GM23338 (cell line): ENCODE data around the gene KDELR1. TPM values are rescaled to one million over a fixed set of nuclear protein-coding genes. Genes with fewer than 3 reads are reported as not detected.

Source experiments
- ATAC-seq: fragments of 200-7000 bp; cut with Tn5 transposase; 3 replicates; pipeline ENCODE4 v1.9.1; 2020
- DNase-seq: peaks from one replicate; pipeline ENCODE4 v3.0.0-alpha.2; 2015; ENCODE audit warnings: low spot score
- H2AFZ ChIP-seq: fragments of 200-600 bp; sonication (generic); 2 replicates; pipeline ENCODE4 v1.8.0; 2016; ENCODE audit warnings: antibody characterized with exemption, mild to moderate bottlenecking, moderate library complexity
- H3F3A ChIP-seq: fragments of 200-600 bp; sonication (generic); replicated peaks from 2 replicates; pipeline ENCODE4 v1.8.0; 2017; ENCODE audit warnings: antibody characterized with exemption, mixed run types, low read depth
- H3K27ac ChIP-seq: fragments of 200-600 bp; sonication (generic); 2 replicates; pipeline ENCODE4 v1.6.1; 2016; ENCODE audit warnings: low read depth
- H3K27me3 ChIP-seq: fragments of 200-600 bp; sonication (generic); 2 replicates; pipeline ENCODE4 v1.8.0; 2016; ENCODE audit warnings: mild to moderate bottlenecking, mixed run types, moderate library complexity; ENCODE audit not compliant: insufficient read depth
- H3K36me3 ChIP-seq: fragments of 200-600 bp; sonication (generic); 2 replicates; pipeline ENCODE4 v1.8.0; 2016; ENCODE audit warnings: mild to moderate bottlenecking; ENCODE audit not compliant: insufficient read depth
- H3K4me1 ChIP-seq: fragments of 200-600 bp; sonication (generic); 2 replicates; pipeline ENCODE4 v1.8.0; 2016; ENCODE audit warnings: mild to moderate bottlenecking, moderate library complexity; ENCODE audit not compliant: insufficient read depth
- H3K4me2 ChIP-seq: fragments of 200-600 bp; sonication (generic); 2 replicates; pipeline ENCODE4 v1.7.1; 2017; ENCODE audit warnings: mixed run types
- H3K4me3 ChIP-seq: fragments of 200-600 bp; sonication (generic); 2 replicates; pipeline ENCODE4 v1.6.1; 2016; ENCODE audit warnings: mixed run types
- H3K79me2 ChIP-seq: fragments of 200-600 bp; sonication (generic); replicated peaks from 2 replicates; pipeline ENCODE4 v1.8.0; 2017; ENCODE audit warnings: mild to moderate bottlenecking; ENCODE audit not compliant: insufficient read depth
- H3K9me2 ChIP-seq: fragments of 200-600 bp; sonication (generic); 2 replicates; pipeline ENCODE4 v1.8.0; 2017; ENCODE audit not compliant: insufficient read depth
- H4K20me1 ChIP-seq: fragments of 200-600 bp; sonication (generic); replicated peaks from 2 replicates; pipeline ENCODE4 v1.8.0; 2017; ENCODE audit warnings: mild to moderate bottlenecking; ENCODE audit not compliant: insufficient read depth
- H3K27ac Mint-ChIP-seq: 2 replicates; pipeline ENCODE4 v1.8.0; 2020; ENCODE audit warnings: inconsistent platforms, mild to moderate bottlenecking, moderate library complexity, mixed read lengths
- H3K27me3 Mint-ChIP-seq: 3 replicates; pipeline ENCODE4 v1.8.0; 2022; ENCODE audit warnings: low read depth, mild to moderate bottlenecking, moderate library complexity, mixed read lengths, inconsistent platforms; ENCODE audit not compliant: insufficient read depth, poor library complexity
- H3K36me3 Mint-ChIP-seq: 3 replicates; pipeline ENCODE4 v1.8.0; 2021; ENCODE audit warnings: low read depth, mild to moderate bottlenecking, inconsistent platforms, moderate library complexity, mixed read lengths
- H3K4me1 Mint-ChIP-seq: 3 replicates; pipeline ENCODE4 v1.8.0; 2020; ENCODE audit warnings: mild to moderate bottlenecking, inconsistent platforms, mixed read lengths
- H3K4me3 Mint-ChIP-seq: 3 replicates; pipeline ENCODE4 v1.8.0; 2021; ENCODE audit warnings: moderate library complexity, mild to moderate bottlenecking, inconsistent platforms, mixed read lengths
- H3K9me3 Mint-ChIP-seq: 3 replicates; pipeline ENCODE4 v1.8.0; 2020; ENCODE audit warnings: moderate library complexity, mild to moderate bottlenecking, inconsistent platforms, mixed read lengths
- CREB1 ChIP-seq: fragments of 250-450 bp; sonication (Bioruptor Pico); IDR thresholded peaks from 2 replicates; pipeline ENCODE4 v1.5.0; 2020; ENCODE audit warnings: low read depth, mild to moderate bottlenecking, moderate library complexity
- CTCF ChIP-seq, 2 experiments: fragments of 200-600 bp in 1 of 2; sonication (generic) in 1 of 2; conservative IDR thresholded peaks; 2 replicates each; pipeline versions ENCODE4 v1.5.1 to v1.6.1; 2016 to 2017; ENCODE audit warnings: antibody characterized with exemption in 2 of 2, low read depth in 2 of 2, mild to moderate bottlenecking in 2 of 2, moderate library complexity in 1 of 2
- EZH2 ChIP-seq: fragments of 200-600 bp; sonication (generic); IDR thresholded peaks from one replicate; pipeline ENCODE4 v1.8.0; 2017; ENCODE audit warnings: antibody characterized with exemption, mild to moderate bottlenecking, low read depth; ENCODE audit not compliant: unreplicated experiment
- POLR2AphosphoS5 ChIP-seq: IDR thresholded peaks from 2 replicates; pipeline ENCODE4 v1.6.1; 2016; ENCODE audit warnings: antibody characterized with exemption, low read depth
- REST ChIP-seq: IDR thresholded peaks from one replicate; pipeline ENCODE4 v1.6.1; 2018; ENCODE audit warnings: antibody characterized with exemption; ENCODE audit not compliant: unreplicated experiment
- ZNF462 ChIP-seq: fragments of 250-450 bp; sonication (Bioruptor Pico); IDR thresholded peaks from 2 replicates; pipeline ENCODE4 v1.5.0; 2020; ENCODE audit warnings: mild to moderate bottlenecking, moderate library complexity
- polyA plus RNA-seq: library from polyadenylated mRNA; unstranded; fragments of >200 nt; fragmentation: Nextera tagmentation; extraction: Ambion mirVana; gene quantifications from 2 replicates; pipeline ENCODE4 v1.2.1, GENCODE V29; 2016
- total RNA-seq: library from RNA; depleted of rRNA; stranded (reverse); fragments of >200 nt; shearing (Covaris generic); gene quantifications from 2 replicates; pipeline ENCODE4 v1.2.3, GENCODE V29; 2014

The KDELR1 gene
- total and polyA plus RNA-seq, 2 experiments from 2014 or later, result 176 to 184 TPM

GRCh38 chr19:48333467-48334384 lies 57.6 kb downstream of the KDELR1 start:
- H3K9me2 ChIP-seq, result no peaks in the 10 kb centered on the region
- peak; percentile 78 for ATAC-seq
- H2AFZ ChIP-seq, result peak overlapping the region; percentile 100
- peaks cover 13% of the 10 kb centered on the region for H3K4me1 ChIP-seq
- H4K20me1 ChIP-seq, result no peaks in the 10 kb centered on the region
- H3K36me3 ChIP-seq, result no peaks in the 10 kb centered on the region
- peak; percentile 95 for DNase-seq
- Mint-ChIP-seq H3K27me3 (peaks cover 36% of the 10 kb centered on the region), H3K36me3 (peaks cover 5% of the 10 kb centered on the region), H3K27ac (peak overlapping the region; percentile 49; the same call in 1 of the 2 replicates), H3K4me3 (peak overlapping the region; percentile 77), H3K9me3 (peaks cover 6% of the 10 kb centered on the region; the same call in 2 of the 3 replicates), H3K4me1 (peaks cover 23% of the 10 kb centered on the region)
- TF ChIP-seq POLR2AphosphoS5 (peak; percentile 63), CTCF (conservative IDR thresholded peaks at IDR 0.05; ENCODE audit: low read depth in 2 of 2) (peak; percentile 64 to 92), CREB1 (CRISPR knock-in tag) (peak; percentile 34; the same call in 1 of the 2 replicates), REST (no peak)
- peak overlapping the region; percentile 78 for H3K4me3 ChIP-seq
- peak overlapping the region; percentile 86 for H3K4me2 ChIP-seq
- peak overlapping the region; percentile 65; the same call in 1 of the 2 replicates for H3K27ac ChIP-seq
- no peaks in the 10 kb centered on the region for H3K79me2 ChIP-seq
- H3K27me3 ChIP-seq, result no peaks in the 10 kb centered on the region
- peaks cover 13% of the 10 kb centered on the region; the same call in 1 of the 2 replicates for H3F3A ChIP-seq

- peak; percentile 62 for ATAC-seq
- peaks cover 23% of the 10 kb centered on the region for H3K4me1 Mint-ChIP-seq
- Histone ChIP-seq H3K9me2 (no peaks in the 10 kb centered on the region), H3K27ac (peak overlapping the region; percentile 65; the same call in 1 of the 2 replicates), H2AFZ (no peak overlapping the region), H3K4me1 (peaks cover 13% of the 10 kb centered on the region), H4K20me1 (no peaks in the 10 kb centered on the region), H3F3A (peaks cover 13% of the 10 kb centered on the region; the same call in 1 of the 2 replicates), H3K4me2 (peak overlapping the region; percentile 86), H3K79me2 (no peaks in the 10 kb centered on the region), H3K27me3 (no peaks in the 10 kb centered on the region), H3K36me3 (no peaks in the 10 kb centered on the region), H3K4me3 (peak overlapping the region; percentile 78)
- peaks cover 10% of the 10 kb centered on the region for H3K9me3 Mint-ChIP-seq
- H3K27me3 Mint-ChIP-seq, result peaks cover 32% of the 10 kb centered on the region
- H3K27ac Mint-ChIP-seq, result peak overlapping the region; percentile 70
- DNase-seq, result peak; percentile 98
- peak overlapping the region; percentile 77 for H3K4me3 Mint-ChIP-seq
- TF ChIP-seq ZNF462 (CRISPR knock-in tag) (no peak), POLR2AphosphoS5 (peak; percentile 63), EZH2 (no peak)
- peaks cover 8% of the 10 kb centered on the region for H3K36me3 Mint-ChIP-seq
These were observed 58.5 kb downstream of the KDELR1 start for GRCh38 chr19:48332662-48333466.
